Epithelial cell of prostate (primary cell): Measurements from ENCODE around the gene CORO7.

ENCODE experiments used
- DNase-seq: peaks from one replicate; pipeline ENCODE4 v3.0.0-alpha.2; 2011; ENCODE audit warnings: low read depth, low spot score
- H3K27ac ChIP-seq: fragments of 450-650 bp; 2 replicates; pipeline ENCODE4 v1.5.1; 2017; ENCODE audit warnings: mild to moderate bottlenecking

Gene CORO7

DNA sequence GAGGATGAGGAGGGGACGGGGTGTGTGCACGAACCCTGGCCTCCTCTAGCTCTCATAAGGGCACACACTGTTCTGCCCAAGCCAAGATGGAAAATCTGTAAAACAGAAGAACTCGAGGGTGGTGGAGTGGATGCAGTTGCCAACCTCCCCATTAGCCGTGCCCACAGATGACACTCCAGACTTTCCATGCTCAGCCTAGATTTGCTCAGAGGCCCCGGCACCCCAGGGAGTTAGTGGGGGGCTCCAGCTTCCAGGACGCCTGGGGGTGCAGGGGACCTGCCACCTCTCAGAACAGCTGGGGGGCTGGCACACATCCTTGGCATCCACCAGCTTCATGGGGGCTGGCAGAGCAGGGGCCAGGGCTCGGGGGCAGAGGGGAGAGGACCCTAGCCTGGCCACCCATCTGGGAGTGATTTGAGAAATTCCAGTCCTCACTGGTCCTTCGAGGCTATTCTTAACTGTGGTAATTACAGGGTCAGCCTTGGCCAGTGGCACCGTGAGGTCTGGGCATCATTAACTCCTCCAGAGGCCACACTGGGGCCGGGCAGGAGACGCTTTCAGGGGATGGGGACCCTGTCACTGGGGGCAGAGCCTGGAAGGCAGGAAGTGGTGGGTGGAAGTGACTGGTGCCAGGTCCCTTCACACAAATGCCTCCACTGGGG, 30.5 kb downstream of the CORO7 start:
- no peak overlapping the region for H3K27ac ChIP-seq

DNA sequence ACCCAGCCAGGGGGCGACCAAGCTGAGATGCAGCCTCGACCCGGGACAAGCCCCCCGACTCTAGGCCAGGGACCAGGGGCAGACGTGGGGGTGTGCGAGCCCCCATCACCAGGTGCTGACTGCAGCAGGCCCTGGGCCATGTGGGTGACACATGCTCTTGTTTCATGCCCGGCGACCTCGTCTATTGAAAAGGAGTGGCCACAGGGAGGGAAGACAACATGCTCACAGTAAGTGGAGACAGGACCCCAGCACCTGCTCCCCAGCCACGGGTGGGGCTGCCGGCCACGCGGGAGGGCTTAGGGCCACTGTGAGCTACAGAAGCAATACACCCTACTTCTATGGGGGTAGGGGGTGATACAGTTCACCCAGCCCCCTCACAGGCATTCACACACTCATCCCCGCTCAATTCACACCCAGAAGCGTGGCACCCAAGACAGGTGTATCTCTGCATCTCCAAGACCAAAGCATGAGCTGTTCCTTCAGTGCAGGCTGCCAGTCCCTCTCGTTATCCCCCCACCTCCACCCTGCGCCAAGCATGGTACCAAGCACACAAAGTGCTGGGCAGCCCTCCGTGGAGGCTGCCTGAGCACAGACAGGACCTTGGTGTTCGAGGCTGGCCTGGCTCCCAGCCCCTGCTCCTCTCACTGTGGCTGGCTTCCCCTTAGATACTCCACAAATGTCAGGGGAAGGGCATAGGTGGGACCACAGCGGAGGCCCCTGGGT, 31.2 kb downstream of the CORO7 start:
- no peak overlapping the region for H3K27ac ChIP-seq
- DNase-seq: no peak

More for the DNA sequence above, 30.5 kb downstream of the CORO7 start:
- no peak for DNase-seq

DNA sequence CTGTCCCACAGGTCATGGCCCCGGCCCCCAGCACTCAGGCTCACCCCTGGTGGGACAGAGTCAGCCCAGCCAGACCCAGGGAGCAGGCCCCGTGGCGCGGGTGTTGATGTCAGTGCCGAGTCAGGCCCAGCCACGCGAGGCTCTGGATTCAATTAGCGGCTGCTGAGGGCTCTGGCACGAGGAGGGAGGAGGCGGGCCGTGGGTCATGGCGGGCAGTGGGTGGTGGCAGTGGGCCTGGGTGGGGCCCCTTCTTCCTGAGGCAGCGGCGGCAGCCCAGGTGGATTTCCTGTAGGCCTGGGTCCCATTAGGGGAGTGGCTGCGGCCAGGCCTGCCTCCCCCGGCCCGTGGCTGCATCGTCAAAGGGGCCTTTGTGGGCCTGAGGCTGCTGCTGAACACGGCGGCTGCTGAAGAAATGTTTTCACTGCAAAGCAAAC, 31.9 kb downstream of the CORO7 start:
- no peak for DNase-seq
- no peak overlapping the region for H3K27ac ChIP-seq

DNA sequence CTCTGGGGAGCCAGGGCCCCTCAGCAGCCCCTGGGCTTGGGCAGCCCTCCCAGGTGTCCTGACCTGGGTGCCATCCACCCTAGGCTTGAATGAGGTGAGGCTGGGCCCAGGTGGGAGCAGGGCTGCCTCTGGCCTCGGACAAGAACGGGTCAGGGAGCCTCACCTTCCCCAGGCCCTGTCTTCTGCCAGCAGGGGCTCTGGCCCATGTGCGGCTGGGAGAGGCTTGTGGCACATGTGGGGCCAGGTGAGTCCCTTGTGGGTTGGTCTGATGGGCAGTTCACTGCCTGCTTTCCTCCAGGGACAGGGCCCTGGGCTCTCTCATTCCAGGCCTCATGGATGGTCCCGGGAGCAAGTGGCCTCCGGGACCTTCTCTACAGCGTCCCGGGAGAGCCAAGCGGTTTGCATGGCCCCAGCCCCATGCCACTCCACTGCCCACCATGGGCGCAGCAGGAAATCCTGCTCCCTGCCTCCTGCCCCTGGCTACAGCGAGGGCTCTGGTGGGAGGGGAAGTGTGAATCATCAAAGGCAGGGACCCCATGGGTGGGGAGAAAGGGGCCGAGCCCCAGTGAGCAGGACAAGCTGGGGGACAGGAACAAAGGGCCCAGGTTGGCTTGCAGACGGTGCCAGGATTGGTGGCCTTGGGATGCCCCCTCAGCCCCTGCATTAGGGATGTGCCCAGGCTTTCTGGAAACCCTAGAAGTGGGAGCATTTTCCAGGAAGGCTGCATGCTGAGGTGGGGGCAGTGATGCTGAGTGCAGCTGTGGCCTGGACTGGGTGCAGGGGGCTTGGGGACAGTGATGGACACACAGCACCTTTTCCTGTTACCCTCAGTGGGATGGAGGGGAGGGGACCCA, 32.6 kb downstream of the CORO7 start:
- no peak overlapping the region for H3K27ac ChIP-seq
- no peak for DNase-seq

DNA sequence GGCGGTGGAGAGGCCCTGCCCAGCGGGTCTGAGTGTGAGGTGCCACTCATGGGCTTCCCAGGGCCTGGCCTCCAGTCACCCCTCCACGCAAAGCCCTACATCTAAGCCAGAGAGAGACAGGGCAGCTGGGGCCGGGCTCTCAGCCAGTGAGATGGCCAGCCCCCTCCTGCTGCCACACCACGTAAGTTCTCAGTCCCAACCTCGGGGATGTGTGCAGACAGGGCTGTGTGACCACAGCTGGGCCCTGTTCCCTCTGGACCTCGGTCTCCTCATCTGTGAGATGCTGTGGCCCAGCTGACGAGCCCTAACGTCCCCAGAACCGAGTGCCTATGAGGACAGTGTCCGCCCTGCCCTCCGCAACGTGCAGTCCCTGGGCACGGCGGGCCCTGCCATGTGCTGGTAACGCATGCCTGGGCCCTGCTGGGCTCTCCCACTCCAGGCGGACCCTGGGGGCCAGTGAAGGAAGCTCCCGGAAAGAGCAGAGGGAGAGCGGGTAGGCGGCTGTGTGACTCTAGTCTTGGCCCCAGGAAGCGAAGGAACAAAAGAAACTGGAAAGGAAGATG, 33.5 kb downstream of the CORO7 start:
- no peak overlapping the region for H3K27ac ChIP-seq
- no peak for DNase-seq

DNA sequence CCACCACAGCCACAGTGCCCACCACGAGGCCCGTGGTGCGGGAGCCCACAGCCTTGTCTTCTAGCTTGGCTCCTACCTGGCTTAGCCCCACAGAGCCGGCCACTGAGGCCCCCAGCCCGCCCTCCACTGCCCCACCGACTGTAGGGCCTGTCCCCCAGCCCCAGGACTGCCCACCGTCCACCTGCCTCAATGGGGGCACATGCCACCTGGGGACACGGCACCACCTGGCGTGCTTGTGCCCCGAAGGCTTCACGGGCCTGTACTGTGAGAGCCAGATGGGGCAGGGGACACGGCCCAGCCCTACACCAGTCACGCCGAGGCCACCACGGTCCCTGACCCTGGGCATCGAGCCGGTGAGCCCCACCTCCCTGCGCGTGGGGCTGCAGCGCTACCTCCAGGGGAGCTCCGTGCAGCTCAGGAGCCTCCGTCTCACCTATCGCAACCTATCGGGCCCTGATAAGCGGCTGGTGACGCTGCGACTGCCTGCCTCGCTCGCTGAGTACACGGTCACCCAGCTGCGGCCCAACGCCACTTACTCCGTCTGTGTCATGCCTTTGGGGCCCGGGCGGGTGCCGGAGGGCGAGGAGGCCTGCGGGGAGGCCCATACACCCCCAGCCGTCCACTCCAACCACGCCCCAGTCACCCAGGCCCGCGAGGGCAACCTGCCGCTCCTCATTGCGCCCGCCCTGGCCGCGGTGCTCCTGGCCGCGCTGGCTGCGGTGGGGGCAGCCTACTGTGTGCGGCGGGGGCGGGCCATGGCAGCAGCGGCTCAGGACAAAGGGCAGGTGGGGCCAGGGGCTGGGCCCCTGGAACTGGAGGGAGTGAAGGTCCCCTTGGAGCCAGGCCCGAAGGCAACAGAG, 34.2 kb downstream of the CORO7 start:
- no peak for DNase-seq
- H3K27ac ChIP-seq: no peak overlapping the region

DNA sequence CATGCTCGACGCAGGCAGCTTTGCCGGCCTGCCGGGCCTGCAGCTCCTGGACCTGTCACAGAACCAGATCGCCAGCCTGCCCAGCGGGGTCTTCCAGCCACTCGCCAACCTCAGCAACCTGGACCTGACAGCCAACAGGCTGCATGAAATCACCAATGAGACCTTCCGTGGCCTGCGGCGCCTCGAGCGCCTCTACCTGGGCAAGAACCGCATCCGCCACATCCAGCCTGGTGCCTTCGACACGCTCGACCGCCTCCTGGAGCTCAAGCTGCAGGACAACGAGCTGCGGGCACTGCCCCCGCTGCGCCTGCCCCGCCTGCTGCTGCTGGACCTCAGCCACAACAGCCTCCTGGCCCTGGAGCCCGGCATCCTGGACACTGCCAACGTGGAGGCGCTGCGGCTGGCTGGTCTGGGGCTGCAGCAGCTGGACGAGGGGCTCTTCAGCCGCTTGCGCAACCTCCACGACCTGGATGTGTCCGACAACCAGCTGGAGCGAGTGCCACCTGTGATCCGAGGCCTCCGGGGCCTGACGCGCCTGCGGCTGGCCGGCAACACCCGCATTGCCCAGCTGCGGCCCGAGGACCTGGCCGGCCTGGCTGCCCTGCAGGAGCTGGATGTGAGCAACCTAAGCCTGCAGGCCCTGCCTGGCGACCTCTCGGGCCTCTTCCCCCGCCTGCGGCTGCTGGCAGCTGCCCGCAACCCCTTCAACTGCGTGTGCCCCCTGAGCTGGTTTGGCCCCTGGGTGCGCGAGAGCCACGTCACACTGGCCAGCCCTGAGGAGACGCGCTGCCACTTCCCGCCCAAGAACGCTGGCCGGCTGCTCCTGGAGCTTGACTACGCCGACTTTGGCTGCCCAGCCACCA, 35.1 kb downstream of the CORO7 start:
- H3K27ac ChIP-seq: no peak overlapping the region
- DNase-seq: no peak

DNA sequence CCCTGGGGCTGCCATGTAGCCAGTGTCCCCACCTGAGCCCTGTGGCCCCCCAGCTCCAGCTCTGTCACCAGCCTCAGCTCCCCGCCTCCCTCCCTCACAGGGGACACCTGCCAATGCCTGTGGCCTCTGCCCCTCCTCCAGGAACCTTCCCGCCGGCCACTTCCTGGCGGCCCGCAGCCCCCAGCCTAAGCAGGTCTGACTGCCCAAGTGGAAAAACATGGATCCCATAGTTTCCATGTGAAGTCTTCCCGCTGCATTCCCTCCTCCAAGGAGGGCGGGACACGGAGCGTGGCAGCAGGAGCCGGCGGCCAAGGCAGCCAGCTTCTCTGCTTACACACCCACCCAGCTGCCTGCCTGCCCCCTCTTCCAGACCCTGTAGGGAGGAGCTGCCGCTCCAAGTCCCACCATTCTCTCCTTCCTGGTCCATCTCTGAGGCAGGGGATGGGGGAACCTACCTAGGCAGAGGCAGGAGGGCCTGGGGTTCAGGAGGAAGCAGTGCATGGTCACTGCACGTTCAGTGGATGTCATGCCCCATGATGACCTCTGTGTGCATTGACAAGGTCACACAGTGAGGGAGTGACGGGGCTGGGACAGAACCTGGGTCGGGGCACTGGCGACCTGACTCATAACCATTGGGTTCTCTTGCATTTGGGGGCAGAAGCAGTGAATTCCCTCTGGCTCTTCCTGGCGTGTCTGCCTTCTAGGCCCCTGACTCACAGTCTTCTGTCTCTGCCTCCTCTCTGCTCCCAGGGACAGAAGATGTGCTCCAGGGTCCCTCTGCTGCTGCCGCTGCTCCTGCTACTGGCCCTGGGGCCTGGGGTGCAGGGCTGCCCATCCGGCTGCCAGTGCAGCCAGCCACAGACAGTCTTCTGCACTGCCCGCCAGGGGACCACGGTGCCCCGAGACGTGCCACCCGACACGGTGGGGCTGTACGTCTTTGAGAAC, 36.0 kb downstream of the CORO7 start:
- DNase-seq: no peak
- no peak overlapping the region for H3K27ac ChIP-seq

DNA sequence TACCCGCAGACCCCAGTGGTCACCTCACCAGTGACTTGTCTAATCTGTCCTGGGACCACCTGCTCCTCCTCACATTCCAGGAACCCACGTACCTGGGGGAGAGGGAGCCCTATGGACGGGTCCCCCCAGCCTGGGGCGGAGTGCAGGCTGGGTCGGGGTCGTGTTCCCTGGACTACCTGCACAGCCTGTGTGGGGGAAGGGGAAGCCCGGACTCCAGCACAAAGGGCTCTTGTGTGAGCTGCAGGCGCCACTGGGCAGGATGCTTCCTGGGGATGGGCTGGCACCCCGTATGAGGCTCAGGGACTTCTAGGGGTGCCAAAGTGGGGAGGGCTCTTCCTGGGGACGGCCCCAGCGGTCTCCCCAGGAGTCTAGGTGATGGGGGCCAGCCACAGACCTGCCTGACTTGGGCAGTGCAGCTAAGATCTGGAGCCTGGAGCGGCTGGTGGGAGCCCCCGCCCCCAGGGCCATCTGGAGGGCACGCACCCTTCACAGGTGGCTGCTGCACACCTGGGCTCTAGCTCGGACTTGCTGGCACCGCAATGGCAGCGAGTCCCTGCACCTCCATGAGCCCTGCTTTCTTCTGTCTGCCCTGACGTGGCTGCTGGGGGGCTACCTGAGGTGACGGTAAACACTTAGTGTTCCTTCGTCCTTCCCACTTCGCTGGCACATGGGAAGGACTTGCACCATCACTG, 37.3 kb downstream of the CORO7 start:
- no peak for DNase-seq
- H3K27ac ChIP-seq: no peak overlapping the region

DNA sequence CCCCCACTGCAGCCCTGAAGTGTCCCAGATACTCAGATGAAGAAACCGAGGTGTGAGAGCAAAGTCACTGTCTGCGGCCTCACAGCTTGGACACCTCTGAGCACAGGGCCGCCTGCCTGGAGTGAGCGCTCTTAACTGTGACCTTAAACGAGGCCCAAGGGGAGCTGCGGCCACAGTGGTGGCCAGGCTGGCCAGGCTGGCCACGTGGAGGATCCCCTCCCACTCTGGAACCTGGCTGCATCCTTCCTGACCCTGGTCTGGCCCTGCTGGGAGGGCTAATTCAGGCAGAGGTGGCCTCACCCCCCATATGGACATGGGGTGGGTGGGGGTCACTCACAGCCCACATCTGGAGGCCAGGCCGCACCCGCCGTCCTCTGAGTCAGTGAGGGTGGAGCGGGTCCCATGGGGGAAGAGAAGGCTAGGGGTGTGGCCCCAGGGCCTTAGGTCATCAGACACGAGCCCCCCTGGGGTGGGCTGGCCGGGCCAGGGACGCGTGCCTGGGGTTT, 38.2 kb downstream of the CORO7 start:
- H3K27ac ChIP-seq: no peak overlapping the region
- no peak for DNase-seq

DNA sequence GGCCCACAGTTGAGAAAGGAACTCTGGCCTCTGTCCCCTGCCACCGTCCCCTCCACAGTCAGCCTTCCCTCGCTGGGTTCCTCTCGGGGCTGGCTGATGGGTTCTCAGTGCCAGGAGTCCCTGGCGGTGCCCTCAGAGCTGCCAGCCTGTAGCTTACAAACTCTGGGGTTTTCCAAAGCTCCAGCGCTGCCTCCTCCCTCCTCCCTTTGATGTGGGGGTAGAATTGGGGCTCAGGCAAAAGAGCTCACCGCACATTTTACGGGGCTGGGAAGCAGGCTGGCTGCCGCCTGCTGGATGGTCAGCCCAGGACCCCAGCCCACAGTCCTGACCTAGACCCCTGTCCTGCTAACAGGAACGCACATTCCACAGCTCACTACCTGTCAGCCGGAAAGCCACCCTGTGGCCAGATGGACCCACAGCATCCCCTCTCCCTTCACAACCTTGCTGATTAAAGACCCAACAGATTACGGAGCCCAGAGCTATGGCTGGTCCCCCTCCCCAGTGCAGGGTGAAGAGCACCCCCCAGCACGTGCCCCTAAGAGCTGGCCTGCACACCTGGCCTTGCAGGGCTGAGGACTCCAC, 38.7 kb downstream of the CORO7 start:
- no peak overlapping the region for H3K27ac ChIP-seq
- no peak for DNase-seq

DNA sequence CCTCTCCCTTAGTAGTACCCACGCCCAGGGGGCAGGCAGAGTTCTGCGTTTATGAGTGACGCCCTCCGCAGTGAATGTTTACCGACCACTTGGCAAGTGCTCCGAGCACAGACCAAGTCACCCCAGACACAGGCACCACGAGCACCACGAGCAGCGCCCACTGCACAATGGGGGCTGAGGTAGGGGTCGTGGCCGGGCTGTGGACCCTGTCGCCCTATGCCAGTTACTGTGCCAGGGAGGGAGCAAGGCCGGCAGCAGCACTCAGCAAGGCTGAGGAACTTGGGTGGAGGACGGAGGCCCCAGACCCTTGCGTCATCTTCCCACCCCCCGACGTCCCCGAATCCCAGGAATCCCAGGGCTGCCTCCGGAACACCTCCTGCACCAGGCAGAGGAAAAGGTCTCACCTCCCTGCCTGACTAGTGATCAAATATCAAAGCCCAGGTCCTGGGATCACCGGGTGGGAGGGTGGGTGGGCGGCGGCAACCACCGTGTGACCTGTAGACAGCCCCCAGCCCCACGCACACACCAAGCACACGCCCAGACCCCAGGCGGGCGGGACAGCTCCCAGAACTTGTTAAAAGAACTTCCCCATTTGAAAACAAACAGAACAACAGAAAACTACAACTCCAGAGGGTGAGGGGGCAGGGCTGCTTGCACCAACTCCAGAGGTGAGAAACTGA, 39.4 kb downstream of the CORO7 start:
- H3K27ac ChIP-seq: no peak overlapping the region
- no peak for DNase-seq

DNA sequence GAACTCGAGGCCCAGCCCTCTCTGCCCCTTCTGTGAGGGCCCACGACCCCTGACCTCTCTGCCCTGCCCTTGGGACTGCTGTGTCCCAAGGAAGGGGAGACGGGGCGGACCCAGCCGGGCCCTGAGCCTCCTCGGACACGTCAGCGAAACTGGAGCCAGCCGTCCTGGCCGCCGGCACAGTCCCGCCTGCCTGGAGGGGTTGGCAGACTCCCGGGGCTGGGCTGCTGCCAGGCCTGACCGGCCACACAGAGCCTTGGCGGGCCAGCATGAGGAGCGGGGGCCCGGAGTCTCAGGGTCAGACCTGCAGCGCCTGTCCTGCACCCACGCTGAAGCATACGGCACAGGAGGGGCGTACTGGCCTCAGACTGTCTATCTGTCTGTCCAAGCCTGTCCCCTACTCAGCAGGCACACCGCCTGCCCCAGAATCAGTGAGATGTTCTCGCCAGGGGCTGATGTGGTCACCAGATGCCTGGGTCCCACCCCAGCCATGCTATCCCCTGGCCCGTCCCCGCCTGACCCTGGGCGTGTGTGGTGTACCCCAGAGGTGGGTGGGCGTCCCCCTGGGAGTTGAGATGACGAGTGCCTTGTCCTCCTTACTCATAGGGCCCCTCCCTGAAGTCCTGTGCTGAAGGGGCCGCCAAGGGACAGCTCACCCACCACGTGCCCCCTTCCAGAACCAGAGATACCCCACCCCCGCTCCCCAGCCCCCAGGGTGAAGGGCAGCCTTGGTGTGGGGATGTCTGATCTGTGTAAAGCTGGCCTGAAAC, 40.1 kb downstream of the CORO7 start:
- H3K27ac ChIP-seq: peak overlapping the region; percentile 82
- no peak for DNase-seq

DNA sequence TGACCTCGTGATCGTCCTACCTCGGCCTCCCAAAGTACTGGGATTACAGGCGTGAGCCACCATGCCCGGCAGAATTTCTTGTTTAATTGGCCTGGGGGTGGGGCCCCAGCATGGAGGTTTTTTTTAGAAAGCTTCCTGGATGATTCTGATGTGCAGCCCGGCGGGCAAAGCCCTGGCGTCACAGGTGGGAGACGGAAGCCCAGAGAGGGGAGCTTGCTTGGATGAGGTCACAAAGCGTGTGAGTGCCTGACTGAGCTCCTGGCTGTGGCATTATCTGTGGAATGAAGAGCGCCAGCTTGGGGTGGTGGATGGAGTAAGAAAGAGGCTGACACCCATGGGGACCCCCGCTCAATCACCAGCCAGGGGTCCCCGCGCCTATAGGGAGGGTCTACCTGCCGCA, 40.7 kb downstream of the CORO7 start:
- no peak for DNase-seq
- H3K27ac ChIP-seq: peak overlapping the region; percentile 82

DNA sequence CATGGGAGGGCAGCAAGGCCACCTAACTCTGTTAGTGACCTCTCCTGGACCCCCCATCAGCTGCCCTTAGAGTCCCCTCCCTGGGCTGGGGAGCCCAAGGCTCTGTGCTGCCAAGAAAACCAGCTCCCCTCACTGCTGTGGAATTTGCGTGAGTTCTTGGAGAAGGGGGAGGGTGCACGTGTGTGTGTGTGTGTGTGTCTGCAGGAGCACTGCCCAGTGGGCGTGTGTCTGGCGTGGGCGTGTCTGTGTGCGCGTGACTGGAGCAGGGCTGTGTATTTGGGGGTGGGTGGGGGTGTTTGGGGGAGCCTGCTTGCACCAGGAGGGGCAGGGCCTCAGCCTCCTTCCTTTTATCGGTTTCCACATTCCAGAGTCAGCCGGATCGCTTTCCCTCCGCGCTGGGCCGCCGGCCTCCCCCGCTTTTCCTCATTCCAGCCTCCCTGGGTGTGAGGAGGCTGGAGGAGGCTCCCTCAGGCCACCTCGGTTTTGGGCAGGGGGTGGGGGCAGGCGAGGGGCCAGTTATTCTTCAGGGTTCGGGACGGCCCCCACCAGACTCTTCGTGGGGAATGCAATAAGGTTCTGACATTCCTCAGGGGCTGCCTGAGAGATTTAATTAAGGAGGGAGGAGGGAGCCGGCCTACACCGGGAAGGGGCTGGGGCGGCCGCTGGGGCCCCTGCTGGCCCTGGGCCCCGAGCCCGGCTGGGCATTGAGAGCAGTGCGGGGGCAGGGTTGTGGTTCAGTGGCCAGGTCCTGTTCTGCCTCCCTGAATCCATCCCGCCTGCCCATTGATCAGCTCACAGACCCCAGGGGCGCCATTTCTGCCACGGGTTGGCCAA, 42.3 kb downstream of the CORO7 start:
- peak overlapping the region; percentile 82 for H3K27ac ChIP-seq
- DNase-seq: peak; percentile 53
